AG08396 (cell line): ENCODE measurements around the gene BRMS1.

ENCODE experiments used
- DNase-seq: peaks from one replicate; pipeline ENCODE4 v3.0.0; 2012; ENCODE audit warnings: low spot score, mixed read lengths

Gene BRMS1

GRCh38 chr11:66336234-66337102 lies 8.4 kb downstream of the BRMS1 start, which contains the start of gene RIN1:
TSS of gene RIN1 (minus strand) at chr11:66336434. CDS start at chr11:66336402, 32 bp downstream.
- DNase-seq, result peak; percentile 96

- peak; percentile 70 for DNase-seq
Measured at GRCh38 chr11:66335531-66336233, 9.2 kb downstream of the BRMS1 start.

DNA sequence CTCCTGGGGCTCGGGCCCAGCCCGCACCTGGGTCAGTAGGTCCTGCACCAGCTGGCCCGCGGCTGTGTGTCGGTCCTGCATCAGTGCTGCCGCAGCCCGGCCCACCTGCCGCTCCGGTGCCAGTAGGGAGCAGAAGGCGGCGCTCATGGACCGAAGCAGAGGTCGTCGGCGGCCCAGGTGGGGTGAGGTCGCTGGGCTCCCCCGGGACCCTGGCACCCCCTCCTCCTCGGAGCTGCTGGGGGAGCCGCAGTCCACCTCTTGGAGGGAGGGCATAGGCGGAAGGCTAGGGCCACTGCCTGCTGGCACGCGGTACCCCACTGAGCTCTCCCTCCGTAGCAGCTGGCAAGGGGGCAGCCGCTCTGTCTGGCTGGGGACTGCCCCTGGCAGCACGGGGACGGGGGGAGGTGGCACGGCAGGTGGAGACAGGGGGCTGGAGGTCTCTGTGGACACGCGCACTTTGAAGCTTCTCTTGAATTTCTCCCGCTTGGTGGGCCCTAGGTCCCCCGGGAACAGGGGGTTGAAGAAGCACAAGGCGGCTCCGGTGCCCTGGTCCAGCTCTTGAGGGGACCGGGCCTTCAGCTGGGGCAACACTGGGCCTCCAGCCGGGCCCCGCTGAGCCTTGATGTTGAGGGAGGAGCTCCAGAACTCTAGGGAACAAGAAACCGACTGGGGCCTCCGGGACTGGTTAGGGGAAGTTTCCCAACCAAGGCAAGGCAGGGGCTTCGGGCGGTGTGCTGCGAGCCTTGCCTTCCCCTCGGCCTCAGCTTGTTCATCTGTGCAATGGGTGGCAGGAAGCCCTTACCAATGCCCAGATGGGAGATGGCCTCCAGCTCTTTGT lies 10.1 kb downstream of the BRMS1 start:
- no peak for DNase-seq

DNA sequence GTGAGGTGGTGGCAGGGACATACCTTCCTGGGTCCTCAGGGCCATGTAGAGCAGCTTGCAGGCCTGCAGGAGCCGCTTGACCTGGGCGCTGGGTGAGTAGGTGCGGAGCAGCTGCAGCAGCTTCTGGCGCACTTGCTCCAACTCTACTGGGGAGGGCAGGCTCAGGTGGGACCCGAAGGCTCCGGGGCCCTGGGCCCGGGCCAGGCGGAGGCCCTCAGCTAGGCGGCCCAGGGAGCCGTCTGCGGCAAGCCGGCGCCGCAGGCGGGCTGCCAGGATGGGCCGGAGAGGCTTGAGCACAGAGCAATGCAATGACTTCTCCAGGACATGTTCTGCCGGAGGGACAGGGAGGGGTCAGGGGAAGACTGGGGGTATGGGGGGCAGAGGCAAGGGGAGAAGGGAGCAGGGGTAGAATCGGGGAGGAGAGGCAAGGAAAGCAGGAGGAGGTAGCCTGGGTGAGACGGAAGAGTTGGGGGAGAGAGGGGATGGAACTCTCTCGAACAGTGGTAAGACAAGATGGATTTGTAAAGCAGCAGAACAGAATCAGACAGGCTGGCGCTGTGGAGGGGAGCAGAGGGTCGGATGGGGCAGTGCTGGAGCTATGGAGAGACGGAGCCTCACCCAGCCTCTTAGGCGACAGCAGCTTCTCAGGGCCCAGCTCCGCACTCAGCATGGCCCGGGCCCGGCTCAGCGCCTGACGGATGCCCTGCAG lies 10.9 kb downstream of the BRMS1 start:
- DNase-seq, result no peak

DNA sequence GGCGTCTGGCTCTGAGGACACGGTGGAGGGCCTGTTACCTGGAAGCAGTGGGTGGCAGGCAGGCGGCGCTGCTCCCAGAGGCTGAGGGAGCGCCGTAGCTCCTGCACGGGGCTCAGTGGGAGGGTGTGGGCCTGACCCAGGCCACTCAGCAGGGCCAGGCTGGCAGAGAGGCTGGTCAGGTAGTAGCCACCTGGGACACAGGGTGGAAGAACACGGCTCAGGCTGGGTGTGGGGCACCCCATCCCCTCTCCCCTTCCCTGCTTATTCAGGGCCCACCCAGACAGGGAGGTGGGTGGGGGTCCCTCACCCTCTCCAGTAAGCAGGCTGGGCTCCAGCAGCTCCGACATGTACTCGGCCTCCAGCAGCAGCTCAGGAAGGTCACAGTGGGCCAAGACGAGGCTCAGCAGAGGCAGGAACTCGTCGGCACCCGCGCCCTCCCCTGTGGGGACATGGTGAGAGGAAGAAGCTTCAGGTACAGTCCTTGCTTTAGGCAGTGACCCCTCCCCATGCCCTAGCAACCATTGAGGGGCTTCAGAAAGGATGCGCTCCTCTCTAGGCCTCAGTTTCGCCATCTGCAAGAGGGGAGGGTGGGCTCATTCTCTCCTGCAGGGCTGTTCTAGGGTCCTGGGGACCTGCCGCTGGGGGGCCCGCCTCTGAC lies 11.6 kb downstream of the BRMS1 start:
- DNase-seq, result no peak

- DNase-seq, result no peak
Measured at GRCh38 chr11:66332371-66333219, 12.3 kb downstream of the BRMS1 start.

- no peak for DNase-seq
Measured at GRCh38 chr11:66331542-66332370, 13.1 kb downstream of the BRMS1 start.

GRCh38 chr11:66330931-66331330 lies 14.0 kb downstream of the BRMS1 start:
- no peak for DNase-seq

- DNase-seq, result no peak
Measured at GRCh38 chr11:66329165-66329673, 15.7 kb downstream of the BRMS1 start.

DNA sequence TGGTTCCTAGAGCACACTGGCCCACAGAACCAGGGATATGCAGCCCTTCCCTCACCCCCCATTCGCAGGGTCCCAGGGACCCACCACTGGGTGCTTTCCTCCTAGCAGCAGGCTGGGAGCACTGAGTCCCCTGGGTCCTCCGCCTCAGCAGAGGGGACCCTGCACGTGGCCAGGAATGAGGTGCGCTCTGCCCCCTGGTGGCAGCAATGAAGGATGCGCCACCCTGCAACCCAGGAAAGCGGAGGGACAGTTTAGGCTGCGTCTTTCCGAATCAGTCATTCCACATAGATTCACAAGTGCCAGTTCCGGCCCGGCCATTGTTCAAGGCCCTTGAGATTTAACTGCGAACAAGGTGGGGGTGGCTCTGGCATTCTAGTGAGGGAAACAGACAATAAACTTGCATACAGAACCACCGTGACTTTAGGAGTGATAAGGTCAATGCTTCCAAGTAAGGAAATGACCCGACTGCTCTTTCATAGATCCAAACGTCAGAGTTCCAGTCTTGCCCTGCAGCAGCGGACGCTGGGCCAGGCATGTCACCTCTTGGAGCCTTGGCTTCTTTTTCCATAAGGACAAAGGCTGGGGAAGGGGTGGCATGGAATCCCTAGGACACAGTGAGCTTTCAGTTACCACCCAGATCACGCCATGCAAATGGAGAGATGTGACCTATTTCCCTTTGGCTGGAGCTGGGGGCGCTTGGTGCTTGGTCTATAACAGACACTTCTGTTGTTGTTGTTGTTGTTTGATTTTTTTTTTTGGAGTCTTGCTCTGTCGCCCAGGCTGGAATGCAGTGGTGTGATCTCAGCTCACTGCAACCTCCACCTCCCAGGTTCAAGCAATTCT lies 16.4 kb downstream of the BRMS1 start:
- DNase-seq, result peak; percentile 85

DNA sequence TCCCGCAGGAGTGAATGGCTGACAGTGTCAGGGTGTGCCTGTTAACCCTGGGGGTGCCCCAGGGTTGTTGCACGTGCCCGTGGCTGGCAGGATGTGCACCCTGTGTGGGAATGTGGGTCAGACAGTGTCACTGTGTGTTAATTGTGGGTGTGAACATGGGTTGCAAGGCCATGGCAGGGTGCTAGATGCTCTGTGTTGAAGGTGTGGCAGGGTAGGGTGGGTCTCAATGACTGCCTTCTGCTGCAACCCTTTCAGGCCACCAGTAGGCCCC lies 16.9 kb downstream of the BRMS1 start:
- DNase-seq, result no peak

DNA sequence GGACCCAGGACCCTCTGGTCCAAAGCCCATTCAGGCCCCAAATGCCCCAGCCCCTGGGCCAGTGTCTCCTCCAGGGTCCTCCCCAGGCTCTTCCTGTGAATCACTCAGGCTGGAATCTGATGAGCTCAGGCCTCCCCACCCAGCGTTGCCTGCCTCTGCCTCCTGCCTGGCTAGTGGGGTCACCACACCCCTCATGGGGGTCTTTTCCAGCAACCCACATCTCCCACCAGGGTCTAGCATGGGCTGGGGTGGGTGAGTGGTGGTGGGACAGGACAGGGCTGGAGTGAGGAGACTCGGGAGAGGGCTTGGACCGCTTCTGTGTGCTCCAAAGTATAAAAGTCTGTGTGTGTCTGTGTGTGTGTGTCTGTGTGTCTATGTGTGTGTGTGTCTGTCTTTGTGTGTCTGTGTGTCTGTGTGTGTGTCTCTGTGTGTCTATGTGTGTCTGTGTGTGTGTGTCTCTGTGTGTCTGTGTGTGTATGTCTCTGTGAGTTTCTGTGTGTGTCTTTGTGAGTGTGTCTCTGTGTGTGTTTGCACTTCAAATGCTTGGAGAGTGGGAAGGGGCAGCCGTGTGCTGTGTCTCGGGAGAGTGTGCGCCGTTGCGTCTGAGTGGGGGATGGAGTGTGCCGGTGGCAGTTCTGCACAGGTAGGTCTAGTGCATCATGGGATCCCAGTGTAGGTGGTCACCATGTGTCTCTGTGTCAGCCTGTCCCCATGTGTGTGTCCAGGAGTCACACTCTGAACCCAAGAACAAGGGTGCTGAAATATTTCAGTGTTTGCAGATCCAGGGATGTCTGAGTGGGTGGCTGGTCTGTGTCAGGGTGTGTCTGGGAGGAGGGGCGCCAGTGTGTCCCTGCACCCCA lies 17.5 kb downstream of the BRMS1 start:
- DNase-seq, result peak; percentile 62

GRCh38 chr11:66326261-66327111 lies 18.4 kb downstream of the BRMS1 start:
- DNase-seq, result peak; percentile 61

DNA sequence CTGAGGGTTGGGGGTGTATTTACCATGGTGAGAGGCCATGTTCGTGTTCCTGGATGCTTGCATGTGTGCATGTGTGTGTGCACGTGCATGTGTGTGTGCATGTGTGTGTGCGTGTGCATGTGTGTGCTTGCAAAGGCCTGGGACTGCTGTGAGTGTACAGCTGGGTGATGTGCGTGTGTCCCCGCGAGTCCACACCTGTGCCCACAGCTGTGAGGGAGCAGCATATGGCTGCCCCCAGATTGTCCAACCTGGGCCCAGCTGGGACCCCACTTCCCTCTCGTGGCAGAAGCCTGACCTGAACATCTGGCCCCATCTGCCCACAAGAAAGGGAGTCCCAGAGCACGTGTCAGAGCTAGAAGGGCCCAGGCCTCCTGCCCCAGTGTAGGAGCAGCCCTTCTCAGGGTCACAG lies 19.6 kb downstream of the BRMS1 start:
- no peak for DNase-seq

DNA sequence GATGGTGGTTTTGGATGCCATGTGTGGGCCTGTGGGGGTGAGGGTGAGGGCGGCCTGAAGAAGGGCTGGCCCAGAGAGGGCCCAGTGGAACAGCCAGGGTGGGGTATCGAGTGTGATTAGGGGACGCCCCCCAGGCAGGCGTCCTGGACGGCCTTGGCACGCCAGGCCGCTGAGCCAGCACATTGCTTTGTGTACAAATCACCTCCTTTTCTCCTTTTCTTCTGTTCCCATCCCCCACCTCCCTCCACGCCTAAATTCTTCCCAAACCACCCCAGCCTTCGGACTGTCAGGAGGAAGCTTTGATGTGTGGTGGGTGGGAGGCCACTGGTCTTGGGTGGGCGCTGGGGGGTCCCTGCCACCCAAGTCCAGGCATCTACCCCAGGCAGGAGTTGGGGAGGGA lies 20.2 kb downstream of the BRMS1 start:
- DNase-seq, result peak; percentile 48

DNA sequence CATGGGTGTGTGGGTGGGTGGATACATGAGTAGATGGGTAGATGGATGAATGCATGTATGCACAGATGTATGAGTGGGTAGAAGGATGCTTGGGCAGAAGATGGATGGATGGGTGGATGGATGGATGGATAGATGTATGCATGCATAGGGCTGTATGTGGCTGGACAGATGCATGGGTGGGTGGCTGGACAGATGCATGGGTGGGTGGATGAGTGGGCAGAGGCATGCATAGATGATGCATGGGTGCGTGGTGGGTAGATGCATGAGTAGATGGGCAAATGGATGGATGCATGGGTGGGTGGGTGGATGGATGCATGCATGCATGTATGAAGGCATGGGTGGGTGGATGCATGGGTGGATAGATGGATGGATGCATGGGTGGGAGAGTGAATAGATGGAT lies 21.2 kb downstream of the BRMS1 start:
- DNase-seq, result no peak
